GM11168 (cell line): ENCODE measurements around the gene SYCE3.
"Not testable (repeated sequence)": the region's sequence is repeated elsewhere in the genome, so short reads cannot be mapped to it uniquely, and the experiment has no call there.

Experiments
- in situ Hi-C: fragments of 300-500 bp; cut with MboI; formaldehyde crosslinking; loops from one replicate; pipeline ENCODE4 v1.12.0; 2022; ENCODE audit warnings: low sequenced_read_pairs; ENCODE audit not compliant: unreplicated experiment

The SYCE3 gene

GRCh38 chr22:50562523-50563412 is at the start of gene SYCE3:
TSS of gene SYCE3 (minus strand) at chr22:50562919. CDS start at chr22:50556405, 6,514 bp downstream.
- in situ Hi-C loops, result no loop called here

GRCh38 chr22:50612168-50612527 is 49.4 kb upstream of the SYCE3 start:
- in situ Hi-C loops, result no loop called here

DNA sequence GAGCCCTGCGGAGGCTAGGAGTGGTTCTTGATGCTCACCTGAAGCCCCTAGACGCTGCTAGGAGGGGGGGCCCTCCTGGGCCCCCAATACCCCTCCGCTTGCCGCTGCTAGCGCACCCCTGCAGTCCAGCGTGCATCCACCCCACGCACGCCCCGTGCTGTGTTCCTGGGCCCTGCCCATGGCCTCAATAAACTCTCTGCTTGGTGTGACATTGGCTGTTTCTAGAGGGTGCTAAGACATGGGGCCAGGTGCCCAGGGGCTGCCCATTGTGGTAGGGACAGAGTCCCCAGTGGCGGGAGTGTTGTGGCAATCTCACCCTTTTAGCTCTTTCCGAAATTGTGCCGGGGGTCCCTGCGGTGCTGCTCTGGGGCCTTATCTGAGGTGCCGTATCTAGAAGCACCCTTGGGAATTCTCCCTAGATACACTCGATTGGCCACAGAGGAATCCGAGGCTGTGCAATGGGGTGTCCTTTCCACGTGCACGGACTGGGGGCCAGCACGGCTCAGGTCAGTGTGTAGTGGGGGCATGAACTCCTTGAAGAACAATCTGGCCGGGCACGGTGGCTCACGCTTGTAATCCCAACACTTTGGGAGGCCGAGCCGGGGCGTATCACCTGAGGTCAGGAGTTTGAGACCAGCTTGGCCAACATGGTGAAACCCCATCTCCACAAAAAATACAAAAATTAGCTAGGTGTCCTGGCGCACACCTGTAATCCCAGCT is 48.8 kb upstream of the SYCE3 start:
- in situ Hi-C loops, result no loop called here

- in situ Hi-C loops, result no loop called here
These were observed 47.9 kb upstream of the SYCE3 start for GRCh38 chr22:50610581-50610980.

DNA sequence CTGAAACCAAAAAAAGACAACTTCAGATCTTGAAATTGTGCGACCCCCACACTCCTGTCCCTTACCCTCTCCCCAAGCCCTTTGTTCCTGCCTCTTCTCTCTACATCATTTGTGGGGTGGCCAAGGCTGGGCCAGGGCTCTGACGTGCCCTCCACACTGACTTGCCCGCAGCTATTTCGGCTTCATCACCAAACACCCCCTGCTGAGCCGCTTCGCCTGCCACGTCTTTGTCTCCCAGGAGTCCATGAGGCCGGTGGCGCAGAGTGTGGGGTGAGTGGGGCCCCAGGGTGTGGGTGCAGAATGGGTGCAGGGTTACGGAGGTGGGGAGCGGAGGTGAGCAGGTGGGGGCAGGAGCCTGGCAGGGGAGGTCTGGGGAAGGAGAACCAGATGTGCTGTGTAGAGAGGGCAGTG is 47.3 kb upstream of the SYCE3 start:
- in situ Hi-C loops, result no loop called here

- in situ Hi-C loops, result no loop called here
These were observed 46.9 kb upstream of the SYCE3 start for GRCh38 chr22:50609599-50609998.

DNA sequence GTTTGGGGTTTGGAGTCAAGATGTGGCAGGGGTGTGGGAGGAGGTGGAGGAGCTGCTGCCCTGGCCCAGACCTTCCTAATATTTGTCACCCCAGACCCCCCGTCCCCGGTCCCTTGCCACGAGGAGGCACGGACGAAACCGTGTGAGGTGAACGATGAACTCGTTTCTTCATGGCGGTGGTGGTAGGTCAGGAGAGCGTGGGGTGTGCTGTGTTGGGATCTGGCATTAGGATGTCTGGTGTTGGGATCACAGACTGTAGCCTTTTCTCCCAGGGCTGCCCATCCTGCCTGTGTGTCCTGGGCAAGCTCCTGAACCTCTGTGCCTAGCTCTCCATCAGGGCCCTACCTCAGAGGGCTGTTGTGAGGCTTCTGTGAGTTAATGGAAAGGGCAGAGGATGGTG is 46.3 kb upstream of the SYCE3 start:
- in situ Hi-C loops, result no loop called here

DNA sequence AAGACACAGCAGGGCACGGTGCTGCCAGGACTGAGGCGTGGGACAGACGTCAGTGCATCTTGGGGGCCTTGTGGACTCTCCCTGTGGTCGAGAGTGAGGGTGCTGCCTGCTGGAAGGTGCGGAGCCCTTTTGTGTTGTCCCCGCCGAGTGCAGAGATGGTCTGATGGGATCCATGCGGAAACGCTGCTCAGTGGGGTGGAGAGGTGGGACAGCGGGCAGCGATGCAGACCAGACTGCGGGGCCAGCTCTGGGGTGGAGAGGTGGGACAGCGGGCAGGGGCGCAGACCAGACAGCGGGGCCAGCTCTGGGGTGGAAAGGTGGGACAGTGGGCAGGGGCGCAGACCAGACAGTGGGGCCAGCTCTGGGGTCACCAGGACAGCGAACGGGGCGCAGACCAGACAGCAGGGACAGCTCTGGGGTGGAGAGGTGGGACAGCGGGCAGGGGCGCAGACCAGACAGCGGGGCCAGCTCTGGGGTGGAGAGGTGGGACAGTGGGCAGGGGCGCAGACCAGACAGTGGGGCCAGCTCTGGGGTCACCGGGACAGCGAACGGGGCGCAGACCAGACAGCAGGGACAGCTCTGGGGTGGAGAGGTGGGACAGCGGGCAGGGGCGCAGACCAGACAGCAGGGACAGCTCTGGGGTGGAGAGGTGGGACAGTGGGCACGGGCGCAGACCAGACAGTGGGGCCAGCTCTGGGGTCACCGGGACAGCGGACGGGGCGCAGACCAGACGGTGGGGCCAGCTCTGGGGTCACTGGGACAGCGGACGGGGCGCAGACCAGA is 45.5 kb upstream of the SYCE3 start:
- in situ Hi-C loops, result not testable (repeated sequence)

GRCh38 chr22:50607659-50608020 is 44.9 kb upstream of the SYCE3 start:
- in situ Hi-C loops, result no loop called here

- in situ Hi-C loops, result no loop called here
These were observed 44.4 kb upstream of the SYCE3 start for GRCh38 chr22:50606946-50607658.

DNA sequence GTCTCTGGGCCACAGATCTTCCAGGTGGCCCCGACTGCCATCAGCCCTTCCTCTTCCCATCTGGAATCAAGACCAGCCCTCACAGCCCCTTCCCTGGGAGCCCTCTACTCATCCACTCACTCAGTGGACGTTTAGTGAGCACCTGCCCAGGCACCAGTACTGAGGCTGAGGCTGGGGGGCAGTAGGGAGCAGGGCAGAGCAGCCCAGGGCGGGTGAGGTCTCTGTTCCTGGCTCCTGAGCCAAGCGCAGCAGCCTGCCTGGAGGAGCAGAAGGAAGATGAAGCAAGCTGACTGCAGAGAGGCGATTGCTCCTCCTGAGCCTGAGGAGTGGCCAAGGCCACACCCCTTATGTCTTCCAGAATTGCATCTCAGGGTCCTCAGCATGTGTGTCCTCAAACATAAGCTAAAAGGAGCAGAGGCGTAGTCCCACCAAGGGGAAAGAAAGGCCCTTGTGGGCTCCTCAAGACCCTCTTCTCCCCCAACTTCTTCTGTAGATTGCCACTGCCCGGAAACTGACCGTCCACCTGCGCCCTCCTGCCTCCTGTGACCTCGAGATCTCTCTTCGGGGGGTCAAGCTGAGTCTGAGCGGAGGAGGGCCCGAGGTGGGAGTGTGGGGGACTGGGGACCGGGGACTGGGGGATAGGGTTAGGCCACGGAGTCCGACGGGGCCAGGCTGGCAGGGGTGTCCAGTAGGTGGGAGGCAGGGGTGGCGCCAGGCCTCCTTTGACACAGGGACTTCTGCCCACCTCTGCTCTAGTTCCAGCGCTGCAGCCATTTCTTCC is 43.6 kb upstream of the SYCE3 start:
- in situ Hi-C loops, result no loop called here

DNA sequence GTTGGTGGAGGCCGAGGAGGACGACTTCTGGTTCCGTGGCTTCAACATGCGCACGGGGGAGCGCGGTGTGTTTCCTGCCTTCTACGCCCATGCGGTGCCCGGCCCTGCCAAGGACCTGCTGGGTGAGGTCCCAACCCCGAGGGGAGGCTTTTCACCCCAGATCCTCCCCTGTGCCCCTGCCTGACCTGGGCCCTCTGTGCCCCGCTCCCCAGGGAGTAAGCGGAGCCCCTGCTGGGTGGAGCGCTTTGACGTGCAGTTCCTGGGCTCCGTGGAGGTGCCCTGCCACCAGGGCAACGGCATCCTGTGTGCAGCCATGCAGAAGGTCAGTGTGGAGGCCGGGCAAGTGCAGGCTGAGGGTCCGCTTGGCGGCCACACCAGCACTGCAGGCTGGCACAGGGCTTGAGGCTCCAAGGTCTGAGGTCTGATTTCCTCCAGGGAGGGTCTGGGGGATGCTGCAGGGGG is 42.9 kb upstream of the SYCE3 start:
- in situ Hi-C loops, result no loop called here

- in situ Hi-C loops, result no loop called here
These were observed 42.4 kb upstream of the SYCE3 start for GRCh38 chr22:50605002-50605612.

DNA sequence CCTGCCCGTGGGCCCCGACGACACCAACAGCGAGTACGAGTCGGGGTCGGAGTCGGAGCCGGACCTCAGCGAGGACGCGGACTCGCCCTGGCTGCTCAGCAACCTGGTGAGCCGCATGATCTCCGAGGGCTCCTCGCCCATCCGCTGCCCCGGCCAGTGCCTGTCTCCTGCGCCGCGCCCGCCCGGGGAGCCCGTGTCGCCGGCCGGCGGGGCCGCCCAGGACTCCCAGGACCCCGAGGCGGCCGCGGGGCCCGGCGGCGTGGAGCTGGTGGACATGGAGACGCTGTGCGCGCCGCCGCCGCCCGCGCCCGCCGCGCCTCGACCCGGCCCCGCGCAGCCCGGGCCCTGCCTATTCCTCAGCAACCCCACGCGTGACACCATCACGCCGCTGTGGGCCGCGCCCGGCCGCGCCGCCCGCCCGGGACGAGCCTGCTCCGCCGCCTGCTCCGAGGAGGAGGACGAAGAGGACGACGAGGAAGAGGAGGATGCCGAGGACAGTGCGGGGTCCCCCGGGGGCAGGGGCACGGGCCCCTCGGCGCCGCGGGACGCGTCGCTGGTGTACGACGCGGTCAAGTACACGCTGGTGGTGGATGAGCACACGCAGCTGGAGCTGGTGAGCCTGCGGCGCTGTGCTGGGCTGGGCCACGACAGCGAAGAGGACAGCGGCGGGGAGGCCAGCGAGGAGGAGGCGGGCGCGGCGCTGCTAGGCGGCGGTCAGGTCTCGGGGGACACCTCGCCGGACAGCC is 41.7 kb upstream of the SYCE3 start:
- in situ Hi-C loops, result no loop called here

- in situ Hi-C loops, result no loop called here
These were observed 41.0 kb upstream of the SYCE3 start for GRCh38 chr22:50603511-50604255.

DNA sequence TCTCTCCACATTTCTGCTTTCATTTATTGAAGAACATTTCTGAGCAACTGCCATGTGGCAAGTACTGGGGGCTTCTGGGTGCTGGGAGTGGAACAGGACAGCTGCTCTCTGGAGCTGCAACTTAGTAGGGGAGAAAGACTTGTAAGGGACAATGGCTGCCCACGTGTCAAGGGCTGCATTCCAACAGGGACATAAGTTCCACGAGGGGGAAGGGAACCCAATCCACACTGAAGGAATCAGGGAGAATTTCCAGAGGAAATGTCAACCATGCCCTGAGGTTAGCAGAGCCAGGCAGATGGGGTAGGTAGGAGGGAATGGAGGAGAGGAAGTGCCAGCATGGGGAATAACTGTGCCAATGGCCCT is 39.6 kb upstream of the SYCE3 start:
- in situ Hi-C loops, result no loop called here

- in situ Hi-C loops, result no loop called here
These were observed 39.1 kb upstream of the SYCE3 start for GRCh38 chr22:50601669-50602337.
